Ovary (tissue), 9 donors: ENCODE results near the gene TMED9. TPM values are rescaled to one million over a fixed set of nuclear protein-coding genes. Genes with fewer than 3 reads are reported as not detected.

Source experiments
- DNase-seq, 5 donors: peaks; one replicate each; pipeline ENCODE4 v3.0.0-alpha.2; 2019 to 2020
- H3K27ac ChIP-seq, 2 donors: fragments of 200-600 bp; one replicate each; pipeline versions ENCODE4 v1.5.1 to v1.8.0; 2019 to 2022
- H3K27me3 ChIP-seq: fragments of 200-600 bp; one replicate; pipeline ENCODE4 v1.8.0; 2022
- H3K36me3 ChIP-seq: fragments of 200-600 bp; sonication (generic); one replicate; pipeline ENCODE4 v1.5.1; 2019
- H3K4me1 ChIP-seq: one replicate; pipeline ENCODE4 v1.8.1; 2013; ENCODE audit warnings: mild to moderate bottlenecking, moderate library complexity; ENCODE audit not compliant: insufficient read depth
- H3K4me3 ChIP-seq: fragments of 200-600 bp; sonication (generic); one replicate; pipeline ENCODE4 v1.5.1; 2017
- H3K9me3 ChIP-seq, 2 donors: fragments of 200-600 bp in 1 of 2; sonication (generic) in 1 of 2; one replicate each; pipeline versions ENCODE4 v1.5.1 to v1.8.1; 2013 to 2019; ENCODE audit warnings: mild to moderate bottlenecking in 1 of 2, moderate library complexity in 1 of 2
- CTCF ChIP-seq, 3 donors: fragments of 450-650 bp in 2 of 3; fragments of 200-600 bp in 1 of 3; IDR thresholded peaks; one replicate each; pipeline versions ENCODE4 v1.5.1 to v1.8.0; 2016 to 2022; ENCODE audit warnings: antibody characterized with exemption in 3 of 3, mild to moderate bottlenecking in 1 of 3
- EP300 ChIP-seq: sonication (generic); formaldehyde crosslinking; IDR thresholded peaks from one replicate; pipeline ENCODE4 v1.6.1; 2017; ENCODE audit warnings: antibody characterized with exemption
- POLR2A ChIP-seq: fragments of 450-650 bp; IDR thresholded peaks from one replicate; pipeline ENCODE4 v1.6.1; 2017; ENCODE audit warnings: antibody characterized with exemption, mild to moderate bottlenecking, moderate library complexity
- WGBS, 3 donors: extraction: QIAGEN DNeasy Blood & Tissue Kit in 1 of 3; methylation state at CpG; one replicate each; pipeline versions ENCODE4 v1.1.5 to v1.1.7; 2013 to 2017; 5-methylcytosine and 5-hydroxymethylcytosine counted together
- intact Hi-C, 4 donors: fragments of 100-400 bp; cut with DNase I; formaldehyde crosslinking; loops; one replicate each; pipeline versions ENCODE4 v1.11.0 to v1.15.1; 2022 to 2023
- polyA plus RNA-seq, 2 donors: library from polyadenylated mRNA; stranded (reverse); fragments of 200-250 nt in 1 of 2; fragments of 350-450 nt in 1 of 2; fragmentation: Illumina TruSeq in 1 of 2; extraction: RNeasy Lipid Tissue Mini Kit (QIAGEN cat#74804) in 1 of 2; gene quantifications; one replicate each; pipeline ENCODE4 v1.2.3, GENCODE V29; 2013 to 2014
- total RNA-seq, 7 donors: library from RNA; depleted of rRNA in 2 of 7; stranded (reverse); fragments of >200 nt in 2 of 7; fragmentation: NEBNext Ultra II Directional in 3 of 7; extraction: Animal tissue kit (Norgen Biotek cat#: 25700) in 3 of 7; gene quantifications; one replicate each; pipeline versions ENCODE4 v1.1.0 to v1.2.4, GENCODE V29; 2016 to 2023
- donor health status: DM: no; HTN: no; CAD: no; lungs with moderate emphysema.
- donor health status: DM: no; HTN: no; CAD: no.
- donor health status: Bipolar disorder and iron deficiency.
- donor health status: DM: yes; HTN: yes; CAD: no.
- donor health status: DM: no; HTN: no; CAD: no.
- donor health status: DM: yes; HTN: yes; CAD: no.

Gene TMED9
- total and polyA plus RNA-seq, 9 donors = 54.0 to 112 (median 80.3) TPM

DNA sequence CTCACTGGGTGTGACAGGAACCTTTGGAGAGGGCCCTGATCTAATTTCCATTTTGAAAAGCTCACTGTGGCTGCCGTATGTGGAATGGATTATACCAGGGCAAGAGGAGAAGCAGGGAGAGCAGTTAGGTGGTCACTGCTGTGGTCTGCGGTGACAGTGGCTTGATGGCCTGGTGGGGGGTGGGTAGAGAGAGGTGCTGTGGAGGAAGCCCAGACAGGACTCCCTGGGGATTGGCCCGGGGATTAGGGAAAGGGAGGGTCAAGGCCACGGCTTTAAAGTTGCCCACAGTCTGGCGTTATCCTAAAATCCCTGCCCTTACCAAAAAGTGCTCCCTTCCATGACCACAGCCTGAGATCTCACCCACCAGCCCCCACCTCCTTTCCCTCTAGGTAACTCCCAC lies 12.7 kb downstream of the TMED9 start:
- Histone ChIP-seq H3K4me1 (peaks cover 7% of the 10 kb centered on the region), H3K4me3 (no peak overlapping the region), H3K27me3 (no peaks in the 10 kb centered on the region), H3K27ac (no peak overlapping the region), H3K9me3 (no peaks in the 10 kb centered on the region), H3K36me3 (no peaks in the 10 kb centered on the region)
- TF ChIP-seq CTCF (IDR thresholded peaks at IDR 0.05) (no peak), EP300 (no peak), POLR2A (no peak)
- WGBS, 3 donors = 58 to 68% (median 66%) methylated on average over 5 of the region's 5 CpGs
- intact Hi-C loops = loop anchor here in 1 of 4 donors (10.0 kb wide), 2 partner anchors 460 to 560 kb away; no protein-coding TSS in a partner anchor
- no peak for DNase-seq

DNA sequence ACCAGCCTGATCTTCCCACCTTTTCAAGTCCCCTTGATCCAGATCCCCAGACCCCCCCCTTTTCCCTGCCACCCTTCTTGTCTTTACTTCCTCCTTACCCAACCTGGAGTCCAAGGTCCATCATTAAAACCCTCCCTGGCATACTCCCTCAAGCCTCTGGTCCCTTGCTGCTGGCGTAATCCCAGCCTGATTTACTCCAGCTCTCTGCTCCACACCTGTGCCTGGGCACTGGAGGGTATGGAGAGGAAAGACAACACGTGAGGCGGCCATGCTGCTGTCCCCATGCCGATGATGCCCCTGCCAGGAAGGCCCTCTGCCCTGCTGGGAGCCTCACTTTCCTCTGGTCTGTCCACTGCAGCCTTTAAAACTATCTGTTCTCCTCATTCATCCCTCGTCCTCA lies 13.1 kb downstream of the TMED9 start:
- Histone ChIP-seq H3K27me3 (no peaks in the 10 kb centered on the region), H3K9me3 (no peaks in the 10 kb centered on the region), H3K36me3 (no peaks in the 10 kb centered on the region), H3K4me1 (peaks cover 7% of the 10 kb centered on the region), H3K27ac (no peak overlapping the region), H3K4me3 (no peak overlapping the region)
- no peak for DNase-seq
- 86 to 92% (median 86%) methylated on average over 5 of the region's 5 CpGs for WGBS, 3 donors
- TF ChIP-seq POLR2A (no peak), EP300 (no peak), CTCF (IDR thresholded peaks at IDR 0.05) (no peak)
- intact Hi-C loops = loop anchor here in 1 of 4 donors (10.0 kb wide), 2 partner anchors 460 to 560 kb away; no protein-coding TSS in a partner anchor

DNA sequence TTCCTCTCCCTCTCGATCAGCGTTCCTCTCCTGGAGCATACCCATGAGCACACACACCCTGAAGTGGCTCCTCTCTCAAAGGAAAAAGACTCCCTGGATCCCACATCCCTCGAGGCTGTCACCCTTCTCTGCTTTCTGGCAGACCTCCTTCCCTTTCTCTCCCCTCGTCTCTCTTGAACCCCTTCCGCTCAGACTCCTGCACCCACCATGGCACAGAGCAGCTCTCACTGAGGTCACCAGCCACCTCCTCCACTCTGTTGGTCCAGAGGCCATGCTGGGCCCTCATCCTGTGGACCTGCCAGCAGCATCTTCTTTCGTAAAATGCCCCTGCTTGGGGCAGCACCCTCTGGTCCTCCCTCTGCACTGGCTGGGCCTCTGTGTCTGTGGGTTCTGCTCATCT lies 13.7 kb downstream of the TMED9 start:
- 72 to 84% (median 73%) methylated on average over 6 of the region's 6 CpGs for whole genome bisulfite sequencing, 3 donors
- Histone ChIP-seq H3K4me1 (peaks cover 5% of the 10 kb centered on the region), H3K4me3 (no peak overlapping the region), H3K36me3 (no peaks in the 10 kb centered on the region), H3K27me3 (no peaks in the 10 kb centered on the region), H3K9me3 (no peaks in the 10 kb centered on the region), H3K27ac (no peak overlapping the region)
- no peak for DNase-seq
- TF ChIP-seq EP300 = no peak
- no peak for TF ChIP-seq POLR2A
- no peak for TF ChIP-seq CTCF (IDR thresholded peaks at IDR 0.05)
- intact Hi-C loops = loop anchor here in 1 of 4 donors (10.0 kb wide), 2 partner anchors 459 to 559 kb away; no protein-coding TSS in a partner anchor

DNA sequence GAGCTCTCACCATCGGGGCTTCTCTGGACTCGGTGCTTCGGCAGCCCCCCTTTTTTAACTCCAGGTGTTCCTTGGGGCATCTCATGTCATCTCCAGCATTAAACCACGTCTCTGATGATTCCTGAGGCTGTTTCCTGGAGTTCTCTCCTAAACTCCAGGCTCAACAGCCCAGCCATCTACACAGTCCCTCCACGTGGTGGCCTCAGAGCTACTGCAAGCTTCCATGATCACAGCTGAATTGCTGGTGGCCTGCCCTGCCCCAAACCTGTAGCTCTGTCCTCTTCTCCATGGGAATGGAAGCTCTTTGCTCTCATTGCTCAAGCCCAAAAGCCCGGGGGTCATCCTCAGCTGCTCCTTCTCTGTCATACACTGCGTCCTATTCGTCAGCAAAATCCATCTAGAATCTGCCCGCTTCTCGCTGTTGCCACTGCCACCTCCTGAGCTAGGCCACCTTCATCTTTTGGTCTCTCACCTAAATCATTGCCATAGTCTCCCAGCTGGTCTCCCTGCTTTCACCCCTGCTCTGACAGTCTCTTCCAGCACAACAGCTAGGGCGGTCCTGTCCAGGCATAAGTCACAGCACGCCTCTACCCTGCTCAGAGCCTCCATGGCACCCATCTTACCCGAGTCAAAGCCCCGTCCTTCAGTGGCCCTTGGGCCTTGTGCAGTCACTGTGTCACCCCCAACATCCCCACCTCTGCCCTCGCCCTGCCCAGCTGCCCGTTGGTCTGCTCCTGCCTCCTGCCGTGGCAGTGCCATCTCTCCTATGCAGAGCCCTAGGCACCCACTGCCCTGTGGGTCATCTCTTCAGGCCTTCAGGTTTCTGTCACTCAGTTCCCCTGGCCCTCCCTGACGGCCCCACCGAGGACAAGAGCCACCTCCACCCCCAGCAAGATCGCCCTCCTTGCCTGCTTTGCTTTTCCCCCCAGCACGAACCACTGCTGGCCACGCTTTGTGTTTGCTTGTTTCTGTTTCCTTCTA lies 14.4 kb downstream of the TMED9 start:
- WGBS, 3 donors = 73 to 85% (median 75%) methylated on average over 22 of the region's 22 CpGs
- Histone ChIP-seq H3K27me3 (no peaks in the 10 kb centered on the region), H3K4me3 (no peak overlapping the region), H3K4me1 (peaks cover 2% of the 10 kb centered on the region), H3K9me3 (no peaks in the 10 kb centered on the region), H3K36me3 (no peaks in the 10 kb centered on the region), H3K27ac (no peak overlapping the region)
- intact Hi-C loops = loop anchor here in 1 of 4 donors (10.0 kb wide), 2 partner anchors 458 to 558 kb away; no protein-coding TSS in a partner anchor
- TF ChIP-seq POLR2A (no peak), CTCF (IDR thresholded peaks at IDR 0.05) (no peak), EP300 (no peak)
- no peak for DNase-seq
